ENCODE measurements around the gene SPIRE2.

GRCh38 chr16:89860747-89861304, 32.6 kb downstream of the SPIRE2 start:
- TF ChIP-seq CTCF (IDR thresholded peaks at IDR 0.05) (peak; percentile 63 to 94 (median 76)), POLR2A (IDR thresholded peaks at IDR 0.05) (no peak), EP300 (IDR thresholded peaks at IDR 0.05) (no peak)
